SK-N-SH (cell line): Measurements from ENCODE around the gene WT1. TPM values are rescaled to one million over a fixed set of nuclear protein-coding genes. Genes with fewer than 3 reads are reported as not detected.

Source experiments
- CTCF ChIA-PET: fragments of 300-600, 350-600 bp; formaldehyde crosslinking; extraction: SDS; loops from one replicate; lab custom pipeline; 2021; lab: Yijun Ruan, JAX
- POLR2A ChIA-PET: fragments of 350-600 bp; sonication (Branson Sonifier 250); formaldehyde crosslinking; extraction: SDS; loops from one replicate; lab custom pipeline; 2020; ENCODE audit warnings: antibody characterized with exemption, inconsistent platforms; lab: Yijun Ruan, JAX
- DNase-seq: peaks from one replicate; pipeline ENCODE4 v3.0.0; 2012
- H2AFZ ChIP-seq: fragments of 200-600 bp; sonication (generic); 2 replicates; pipeline ENCODE4 v1.8.1; 2016; ENCODE audit warnings: antibody characterized with exemption, mild to moderate bottlenecking, low read depth
- H3F3A ChIP-seq: fragments of 200-600 bp; sonication (generic); replicated peaks from 2 replicates; pipeline ENCODE3; 2016; ENCODE audit warnings: antibody characterized with exemption, mild to moderate bottlenecking; ENCODE audit not compliant: insufficient read depth
- H3K27ac ChIP-seq, 2 experiments: fragments of 200-500 bp in 1 of 2; fragments of 200-600 bp in 1 of 2; sonication (Bioruptor generic) in 1 of 2; sonication (generic), shearing (Covaris generic) in 1 of 2; 2 replicates each; pipeline versions ENCODE4 v1.5.1 to v1.6.1; 2014 to 2016; ENCODE audit warnings: low read depth in 2 of 2, inconsistent platforms in 1 of 2, low read length in 1 of 2, mild to moderate bottlenecking in 1 of 2, mixed read lengths in 1 of 2
- H3K27me3 ChIP-seq: fragments of 200-600 bp; sonication (generic), shearing (Covaris generic); 2 replicates; pipeline ENCODE4 v1.6.1; 2016; ENCODE audit warnings: mixed run types; ENCODE audit not compliant: insufficient read depth
- H3K36me3 ChIP-seq, 2 experiments: fragments of 200-500 bp in 1 of 2; fragments of 200-600 bp in 1 of 2; sonication (Bioruptor generic) in 1 of 2; sonication (generic) in 1 of 2; replicated peaks in 1 of 2; 2 replicates each; pipeline versions ENCODE3 to v1.5.1; 2014 to 2016; ENCODE audit warnings: low read length in 1 of 2, mild to moderate bottlenecking in 1 of 2; ENCODE audit not compliant: insufficient read depth in 2 of 2, control insufficient read depth in 1 of 2
- H3K4me1 ChIP-seq, 2 experiments: fragments of 200-500 bp in 1 of 2; fragments of 200-600 bp in 1 of 2; sonication (Bioruptor generic) in 1 of 2; sonication (generic), shearing (Covaris generic) in 1 of 2; 2 replicates each; pipeline versions ENCODE4 v1.5.1 to v1.6.1; 2014 to 2016; ENCODE audit warnings: low read depth in 1 of 2, low read length in 1 of 2, mixed run types in 1 of 2; ENCODE audit not compliant: insufficient read depth in 2 of 2, control insufficient read depth in 1 of 2
- H3K4me2 ChIP-seq: fragments of 200-600 bp; sonication (generic), shearing (Covaris generic); 2 replicates; pipeline ENCODE4 v1.6.1; 2017; ENCODE audit warnings: mixed run types
- H3K4me3 ChIP-seq, 2 experiments: fragments of 200-500 bp in 1 of 2; fragments of 200-600 bp in 1 of 2; sonication (Bioruptor generic) in 1 of 2; sonication (generic), shearing (Covaris generic) in 1 of 2; 2 replicates each; pipeline versions ENCODE4 v1.5.1 to v1.8.1; 2014 to 2016; ENCODE audit warnings: low read depth in 2 of 2, inconsistent platforms in 1 of 2, low read length in 1 of 2, mild to moderate bottlenecking in 1 of 2, mixed read lengths in 1 of 2, moderate library complexity in 1 of 2
- H3K79me2 ChIP-seq: fragments of 200-600 bp; sonication (generic); 2 replicates; pipeline ENCODE4 v1.8.1; 2017; ENCODE audit warnings: mild to moderate bottlenecking; ENCODE audit not compliant: insufficient read depth
- H3K9ac ChIP-seq: fragments of 200-600 bp; sonication (generic); 2 replicates; pipeline ENCODE4 v1.6.1; 2017; ENCODE audit warnings: mixed run types
- H3K9me2 ChIP-seq: fragments of 200-600 bp; sonication (generic); 2 replicates; pipeline ENCODE4 v1.6.1; 2017; ENCODE audit warnings: mixed run types
- H3K9me3 ChIP-seq: fragments of 200-600 bp; sonication (generic); 2 replicates; pipeline ENCODE4 v1.6.1; 2017; ENCODE audit warnings: mixed run types, mild to moderate bottlenecking, moderate library complexity
- H4K20me1 ChIP-seq: fragments of 200-600 bp; sonication (generic); 2 replicates; pipeline ENCODE4 v1.6.1; 2017; ENCODE audit warnings: mild to moderate bottlenecking, mixed run types; ENCODE audit not compliant: insufficient read depth
- FOXM1 ChIP-seq: IDR thresholded peaks from 2 replicates; pipeline ENCODE4 v1.4.0; 2012; ENCODE audit warnings: low read depth, mild to moderate bottlenecking
- JUND ChIP-seq: IDR thresholded peaks from 2 replicates; pipeline ENCODE4 v1.4.0; 2012
- MEF2A ChIP-seq: IDR thresholded peaks from 2 replicates; pipeline ENCODE4 v1.4.0; 2012; ENCODE audit warnings: low read depth, borderline replicate concordance
- NRF1 ChIP-seq: IDR thresholded peaks from 2 replicates; pipeline ENCODE4 v1.6.1; 2012; ENCODE audit warnings: low read depth, mild to moderate bottlenecking, low read length
- POLR2AphosphoS5 ChIP-seq: IDR thresholded peaks from 2 replicates; pipeline ENCODE4 v1.6.1; 2012; ENCODE audit warnings: low read depth, low read length
- RCOR1 ChIP-seq: fragments of 150-350 bp; IDR thresholded peaks from 2 replicates; pipeline ENCODE4 v1.6.1; 2017; ENCODE audit warnings: antibody characterized with exemption, low read length
- RFX5 ChIP-seq: IDR thresholded peaks from 2 replicates; pipeline ENCODE4 v1.6.1; 2012; ENCODE audit warnings: mild to moderate bottlenecking, improper control_type of control experiment, low read length
- RXRA ChIP-seq: IDR thresholded peaks from 2 replicates; pipeline ENCODE4 v1.4.0; 2012; ENCODE audit warnings: low read depth, mild to moderate bottlenecking, borderline replicate concordance
- SIN3A ChIP-seq: IDR thresholded peaks from 2 replicates; pipeline ENCODE4 v1.6.1; 2012; ENCODE audit warnings: low read depth, mild to moderate bottlenecking, low read length, moderate library complexity, borderline replicate concordance
- TCF12 ChIP-seq: IDR thresholded peaks from 2 replicates; pipeline ENCODE4 v1.4.0; 2012
- TEAD4 ChIP-seq: IDR thresholded peaks from 2 replicates; pipeline ENCODE4 v1.4.0; 2012; ENCODE audit warnings: mild to moderate bottlenecking, borderline replicate concordance; ENCODE audit not compliant: insufficient read depth
- WGBS: methylation state at CpG from one replicate; pipeline ENCODE4 v1.1.6; 2017; ENCODE audit warnings: low lambda C conversion rate; 5-methylcytosine and 5-hydroxymethylcytosine counted together
- polyA plus RNA-seq, 3 experiments: library from polyadenylated mRNA; depleted of rRNA; stranded (reverse); fragments of >200 nt; gene quantifications; 2 replicates each; pipeline ENCODE4 v1.2.3, GENCODE V29; 2012
- TF ChIP-seq, protein P1 (sequence below): fragments of 200-600 bp; sonication (generic); IDR thresholded peaks from 2 replicates; pipeline ENCODE4 v1.6.1; 2017; ENCODE audit warnings: antibody characterized with exemption, mild to moderate bottlenecking, moderate library complexity
- TF ChIP-seq, protein P2 (sequence below): IDR thresholded peaks from 2 replicates; pipeline ENCODE4 v1.6.1; 2012; ENCODE audit warnings: mild to moderate bottlenecking, low read depth, low read length, moderate library complexity

WT1 gene
- polyA plus RNA-seq, 1 of the 3 experiments (the other 2 are of a cell fraction): 0.49 TPM

DNA sequence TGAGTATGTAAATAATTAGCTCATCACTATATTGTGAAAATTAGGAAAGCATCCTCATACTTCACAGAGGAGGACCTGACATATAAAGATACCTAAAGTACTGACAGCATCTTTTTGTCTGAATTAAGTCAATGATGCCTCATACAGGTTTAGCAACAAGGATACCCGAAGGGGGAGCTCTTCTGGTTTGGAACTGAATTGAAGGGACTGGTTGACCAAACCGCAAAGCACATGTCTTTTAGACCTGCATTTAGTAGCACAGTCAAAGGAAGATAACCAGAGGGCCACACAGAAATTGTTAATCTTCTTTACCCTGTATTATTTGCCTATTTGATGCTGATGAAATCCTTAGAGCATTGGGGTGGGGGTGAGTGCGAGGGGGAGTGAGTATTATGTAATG is 12.9 kb upstream of the WT1 start:
- 2% methylated on average over 3 of the region's 3 CpGs for WGBS
- Histone ChIP-seq H3F3A (no peaks in the 10 kb centered on the region), H3K79me2 (no peaks in the 10 kb centered on the region), H3K27me3 (peaks cover 91% of the 10 kb centered on the region), H2AFZ (no peak overlapping the region), H3K36me3 (no peaks in the 10 kb centered on the region), H4K20me1 (no peaks in the 10 kb centered on the region), H3K4me1 (no peaks in the 10 kb centered on the region; a peak in 1 of 4 replicates), H3K9me3 (no peaks in the 10 kb centered on the region), H3K9ac (no peak overlapping the region), H3K27ac (no peak overlapping the region), H3K4me3 (no peak overlapping the region), H3K4me2 (no peak overlapping the region), H3K9me2 (no peaks in the 10 kb centered on the region)
- CTCF ChIA-PET: no interaction called here
- no peak for DNase-seq
- TF ChIP-seq, protein P1, sequence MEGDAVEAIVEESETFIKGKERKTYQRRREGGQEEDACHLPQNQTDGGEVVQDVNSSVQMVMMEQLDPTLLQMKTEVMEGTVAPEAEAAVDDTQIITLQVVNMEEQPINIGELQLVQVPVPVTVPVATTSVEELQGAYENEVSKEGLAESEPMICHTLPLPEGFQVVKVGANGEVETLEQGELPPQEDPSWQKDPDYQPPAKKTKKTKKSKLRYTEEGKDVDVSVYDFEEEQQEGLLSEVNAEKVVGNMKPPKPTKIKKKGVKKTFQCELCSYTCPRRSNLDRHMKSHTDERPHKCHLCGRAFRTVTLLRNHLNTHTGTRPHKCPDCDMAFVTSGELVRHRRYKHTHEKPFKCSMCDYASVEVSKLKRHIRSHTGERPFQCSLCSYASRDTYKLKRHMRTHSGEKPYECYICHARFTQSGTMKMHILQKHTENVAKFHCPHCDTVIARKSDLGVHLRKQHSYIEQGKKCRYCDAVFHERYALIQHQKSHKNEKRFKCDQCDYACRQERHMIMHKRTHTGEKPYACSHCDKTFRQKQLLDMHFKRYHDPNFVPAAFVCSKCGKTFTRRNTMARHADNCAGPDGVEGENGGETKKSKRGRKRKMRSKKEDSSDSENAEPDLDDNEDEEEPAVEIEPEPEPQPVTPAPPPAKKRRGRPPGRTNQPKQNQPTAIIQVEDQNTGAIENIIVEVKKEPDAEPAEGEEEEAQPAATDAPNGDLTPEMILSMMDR: peak; percentile 36; the same call in 1 of the 2 replicates
- TF ChIP-seq TEAD4: no peak
- POLR2A ChIA-PET: no interaction called here

DNA sequence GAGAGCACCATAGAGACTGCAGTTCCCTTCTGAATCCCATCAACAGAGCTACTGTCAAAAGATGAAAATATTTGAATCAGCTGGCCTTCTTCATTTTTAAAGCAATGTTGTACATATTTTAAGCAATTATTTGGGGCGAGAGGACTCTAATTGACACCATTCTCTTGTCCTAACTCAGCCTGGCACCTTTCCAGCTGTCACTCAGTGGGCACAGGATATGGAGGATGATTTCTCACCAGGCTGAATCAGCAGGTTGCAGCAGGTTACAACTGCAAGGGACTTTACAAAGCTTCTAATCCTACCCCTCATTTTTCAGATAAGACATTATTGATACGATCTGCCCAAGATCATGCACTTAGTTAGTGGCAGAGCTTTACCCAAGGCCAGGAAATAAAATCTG is 11.9 kb upstream of the WT1 start:
- POLR2A ChIA-PET: no interaction called here
- WGBS: 5% methylated on average over 2 of the region's 2 CpGs
- Histone ChIP-seq H3K4me2 (no peak overlapping the region), H3K79me2 (no peaks in the 10 kb centered on the region), H3F3A (no peaks in the 10 kb centered on the region), H4K20me1 (no peaks in the 10 kb centered on the region), H3K27me3 (peaks cover 87% of the 10 kb centered on the region), H3K9ac (no peak overlapping the region), H3K9me3 (no peaks in the 10 kb centered on the region), H3K27ac (no peak overlapping the region), H3K4me1 (no peaks in the 10 kb centered on the region; a peak in 1 of 4 replicates), H3K9me2 (no peaks in the 10 kb centered on the region), H3K4me3 (no peak overlapping the region), H2AFZ (no peak overlapping the region; the same call in 1 of the 2 replicates), H3K36me3 (no peaks in the 10 kb centered on the region)
- no peak for DNase-seq
- CTCF ChIA-PET: no interaction called here
- TF ChIP-seq RXRA: no peak
- no peak for TF ChIP-seq TCF12
- no peak for TF ChIP-seq MEF2A
- no peak for TF ChIP-seq POLR2AphosphoS5
- no peak for TF ChIP-seq NRF1
- no peak for TF ChIP-seq FOXM1
- no peak for TF ChIP-seq JUND
- no peak for TF ChIP-seq RFX5
- TF ChIP-seq, protein P1: no peak
- no peak for TF ChIP-seq TEAD4
- TF ChIP-seq RCOR1: no peak
- TF ChIP-seq, protein P2, sequence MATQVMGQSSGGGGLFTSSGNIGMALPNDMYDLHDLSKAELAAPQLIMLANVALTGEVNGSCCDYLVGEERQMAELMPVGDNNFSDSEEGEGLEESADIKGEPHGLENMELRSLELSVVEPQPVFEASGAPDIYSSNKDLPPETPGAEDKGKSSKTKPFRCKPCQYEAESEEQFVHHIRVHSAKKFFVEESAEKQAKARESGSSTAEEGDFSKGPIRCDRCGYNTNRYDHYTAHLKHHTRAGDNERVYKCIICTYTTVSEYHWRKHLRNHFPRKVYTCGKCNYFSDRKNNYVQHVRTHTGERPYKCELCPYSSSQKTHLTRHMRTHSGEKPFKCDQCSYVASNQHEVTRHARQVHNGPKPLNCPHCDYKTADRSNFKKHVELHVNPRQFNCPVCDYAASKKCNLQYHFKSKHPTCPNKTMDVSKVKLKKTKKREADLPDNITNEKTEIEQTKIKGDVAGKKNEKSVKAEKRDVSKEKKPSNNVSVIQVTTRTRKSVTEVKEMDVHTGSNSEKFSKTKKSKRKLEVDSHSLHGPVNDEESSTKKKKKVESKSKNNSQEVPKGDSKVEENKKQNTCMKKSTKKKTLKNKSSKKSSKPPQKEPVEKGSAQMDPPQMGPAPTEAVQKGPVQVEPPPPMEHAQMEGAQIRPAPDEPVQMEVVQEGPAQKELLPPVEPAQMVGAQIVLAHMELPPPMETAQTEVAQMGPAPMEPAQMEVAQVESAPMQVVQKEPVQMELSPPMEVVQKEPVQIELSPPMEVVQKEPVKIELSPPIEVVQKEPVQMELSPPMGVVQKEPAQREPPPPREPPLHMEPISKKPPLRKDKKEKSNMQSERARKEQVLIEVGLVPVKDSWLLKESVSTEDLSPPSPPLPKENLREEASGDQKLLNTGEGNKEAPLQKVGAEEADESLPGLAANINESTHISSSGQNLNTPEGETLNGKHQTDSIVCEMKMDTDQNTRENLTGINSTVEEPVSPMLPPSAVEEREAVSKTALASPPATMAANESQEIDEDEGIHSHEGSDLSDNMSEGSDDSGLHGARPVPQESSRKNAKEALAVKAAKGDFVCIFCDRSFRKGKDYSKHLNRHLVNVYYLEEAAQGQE: no peak
- no peak for TF ChIP-seq SIN3A
